GM12864 (cell line): Measurements from ENCODE around the gene GALNTL6.
A peak's percentile ranks its signal among the peaks of the same experiment; 100 is the strongest.
"Not testable (repeated sequence)": the region's sequence is repeated elsewhere in the genome, so short reads cannot be mapped to it uniquely, and the experiment has no call there.

Source experiments
- DNase-seq: peaks from one replicate; pipeline ENCODE4 v3.0.0-alpha.2; 2011; ENCODE audit warnings: low read depth
- H3K4me3 ChIP-seq: 2 replicates; pipeline ENCODE4 v1.5.1; 2011; ENCODE audit warnings: mild to moderate bottlenecking, low read depth, low read length, control low read depth
- TF ChIP-seq, protein P1 (sequence below): IDR thresholded peaks from 2 replicates; pipeline ENCODE4 v1.5.1; 2011; ENCODE audit warnings: low read depth, mild to moderate bottlenecking, moderate library complexity, low read length, control low read depth, inconsistent platforms; ENCODE audit errors: missing control alignments

GALNTL6 gene

DNA sequence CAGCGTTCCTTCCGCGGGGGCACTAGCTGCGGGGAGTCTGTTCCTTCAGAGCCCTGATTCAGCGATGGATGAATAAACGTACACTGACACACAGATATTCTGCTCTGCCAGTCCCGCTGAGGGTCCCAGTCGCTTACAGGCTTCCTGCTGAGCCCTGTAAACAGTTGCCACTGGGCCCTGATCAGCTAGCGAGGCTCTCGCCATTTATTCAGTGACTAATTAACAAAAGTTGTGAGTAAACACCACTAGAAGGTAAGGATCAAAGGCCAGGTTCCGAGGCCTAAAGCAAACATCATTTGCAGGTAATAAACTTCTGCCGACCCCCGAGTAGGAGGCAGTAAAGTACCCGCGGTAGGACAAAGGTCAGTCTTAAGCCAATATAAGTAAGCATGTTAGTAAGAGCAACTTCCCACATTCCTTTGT lies 912.8 kb downstream of the GALNTL6 start:
- DNase-seq = no peak
- H3K4me3 ChIP-seq = no peak overlapping the region
- TF ChIP-seq, protein P1, sequence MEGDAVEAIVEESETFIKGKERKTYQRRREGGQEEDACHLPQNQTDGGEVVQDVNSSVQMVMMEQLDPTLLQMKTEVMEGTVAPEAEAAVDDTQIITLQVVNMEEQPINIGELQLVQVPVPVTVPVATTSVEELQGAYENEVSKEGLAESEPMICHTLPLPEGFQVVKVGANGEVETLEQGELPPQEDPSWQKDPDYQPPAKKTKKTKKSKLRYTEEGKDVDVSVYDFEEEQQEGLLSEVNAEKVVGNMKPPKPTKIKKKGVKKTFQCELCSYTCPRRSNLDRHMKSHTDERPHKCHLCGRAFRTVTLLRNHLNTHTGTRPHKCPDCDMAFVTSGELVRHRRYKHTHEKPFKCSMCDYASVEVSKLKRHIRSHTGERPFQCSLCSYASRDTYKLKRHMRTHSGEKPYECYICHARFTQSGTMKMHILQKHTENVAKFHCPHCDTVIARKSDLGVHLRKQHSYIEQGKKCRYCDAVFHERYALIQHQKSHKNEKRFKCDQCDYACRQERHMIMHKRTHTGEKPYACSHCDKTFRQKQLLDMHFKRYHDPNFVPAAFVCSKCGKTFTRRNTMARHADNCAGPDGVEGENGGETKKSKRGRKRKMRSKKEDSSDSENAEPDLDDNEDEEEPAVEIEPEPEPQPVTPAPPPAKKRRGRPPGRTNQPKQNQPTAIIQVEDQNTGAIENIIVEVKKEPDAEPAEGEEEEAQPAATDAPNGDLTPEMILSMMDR = no peak

GRCh38 chr4:172727631-172728030 lies 914.4 kb downstream of the GALNTL6 start:
- DNase-seq = no peak
- TF ChIP-seq, protein P1 = no peak
- H3K4me3 ChIP-seq = no peak overlapping the region

GRCh38 chr4:172733645-172734044 lies 920.4 kb downstream of the GALNTL6 start:
- not testable (repeated sequence) for H3K4me3 ChIP-seq, DNase-seq

GRCh38 chr4:172734555-172734954 lies 921.4 kb downstream of the GALNTL6 start:
- no peak overlapping the region for H3K4me3 ChIP-seq
- TF ChIP-seq, protein P1 = no peak
- DNase-seq = no peak

DNA sequence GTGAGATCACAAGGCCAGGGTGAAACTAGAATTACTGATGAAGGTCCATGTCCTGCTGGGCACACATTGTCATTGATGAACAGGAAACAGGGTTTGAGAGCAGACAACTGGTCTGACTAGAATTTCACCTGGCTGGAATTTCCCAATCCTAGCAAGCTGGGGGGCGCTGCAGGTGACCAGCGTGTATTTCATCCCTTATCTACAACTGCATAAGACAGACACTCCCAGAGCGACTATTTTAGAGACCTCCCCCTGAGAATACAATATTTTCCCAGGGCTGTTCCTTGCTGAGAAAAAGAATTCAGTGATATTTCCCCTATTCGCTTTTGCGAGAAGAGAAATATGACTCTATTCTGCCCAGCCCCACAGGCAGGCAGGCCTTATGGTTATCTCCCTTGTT lies 922.8 kb downstream of the GALNTL6 start:
- TF ChIP-seq, protein P1 = no peak
- DNase-seq = no peak
- H3K4me3 ChIP-seq = no peak overlapping the region

DNA sequence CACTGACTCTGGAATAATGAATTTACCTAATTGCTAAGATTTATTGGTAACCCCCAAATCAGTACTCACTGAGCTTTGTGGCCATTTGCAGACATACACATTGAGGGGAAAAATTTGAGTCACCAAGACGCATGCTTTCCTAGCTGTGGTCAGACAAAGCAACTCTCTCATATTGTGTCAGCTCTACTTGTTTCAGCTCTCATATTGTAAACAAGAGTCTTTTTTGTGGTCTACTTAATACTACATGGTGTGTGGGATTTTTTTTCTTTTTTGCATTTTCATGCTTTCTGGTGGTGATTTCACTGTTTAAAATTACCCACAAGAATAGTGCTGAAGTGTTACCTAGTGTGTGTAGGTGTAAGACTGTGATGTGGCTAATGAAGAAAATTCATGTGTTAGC lies 927.2 kb downstream of the GALNTL6 start:
- no peak for DNase-seq
- TF ChIP-seq, protein P1 = no peak
- H3K4me3 ChIP-seq = no peak overlapping the region

DNA sequence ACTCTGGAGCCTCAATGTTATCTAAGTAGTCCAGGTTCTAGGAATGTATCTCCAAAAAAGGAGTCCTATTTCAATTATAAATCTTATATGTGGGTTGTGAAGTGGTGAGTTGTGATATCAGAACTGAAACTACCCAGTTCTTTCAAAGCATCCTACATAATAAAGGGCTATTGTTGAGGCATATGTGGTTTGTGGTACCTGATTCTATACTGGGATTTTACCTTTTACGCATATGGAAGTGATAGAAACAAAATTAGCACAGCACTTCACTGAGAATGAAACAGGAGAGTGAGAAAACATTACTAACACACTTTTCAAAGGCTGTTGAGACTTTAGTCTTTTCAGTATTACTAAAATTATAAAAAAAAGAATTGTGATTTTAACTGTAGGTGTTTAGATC lies 937.7 kb downstream of the GALNTL6 start:
- peak; percentile 8 for DNase-seq
- H3K4me3 ChIP-seq = no peak overlapping the region
- TF ChIP-seq, protein P1 = no peak

DNA sequence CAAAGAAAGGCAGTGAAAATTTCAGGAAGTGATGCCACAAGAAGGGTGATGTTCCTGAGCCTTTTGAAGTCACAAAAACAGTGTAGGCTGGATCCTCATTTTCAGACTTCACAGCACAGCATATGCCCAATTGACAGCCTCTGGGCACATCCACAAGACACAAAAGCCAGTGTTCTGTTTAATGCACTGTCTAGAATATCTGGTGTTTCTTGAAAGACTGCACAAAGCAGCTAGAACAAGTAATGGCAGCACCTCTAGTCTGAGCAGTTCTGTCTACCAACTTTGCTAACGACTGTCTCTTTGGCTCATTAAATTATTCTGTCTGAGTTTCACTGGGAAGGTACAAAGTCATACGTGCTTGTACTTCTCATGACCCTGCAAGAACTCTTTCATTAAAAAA lies 938.3 kb downstream of the GALNTL6 start:
- TF ChIP-seq, protein P1 = no peak
- H3K4me3 ChIP-seq = no peak overlapping the region
- no peak for DNase-seq
